Pons (tissue), 1 donor: ENCODE measurements around the gene UTY.

Experiments used
- DNase-seq: peaks from one replicate; pipeline ENCODE4 v3.0.0-alpha.2; 2016; ENCODE audit warnings: low spot score

The UTY gene

DNA sequence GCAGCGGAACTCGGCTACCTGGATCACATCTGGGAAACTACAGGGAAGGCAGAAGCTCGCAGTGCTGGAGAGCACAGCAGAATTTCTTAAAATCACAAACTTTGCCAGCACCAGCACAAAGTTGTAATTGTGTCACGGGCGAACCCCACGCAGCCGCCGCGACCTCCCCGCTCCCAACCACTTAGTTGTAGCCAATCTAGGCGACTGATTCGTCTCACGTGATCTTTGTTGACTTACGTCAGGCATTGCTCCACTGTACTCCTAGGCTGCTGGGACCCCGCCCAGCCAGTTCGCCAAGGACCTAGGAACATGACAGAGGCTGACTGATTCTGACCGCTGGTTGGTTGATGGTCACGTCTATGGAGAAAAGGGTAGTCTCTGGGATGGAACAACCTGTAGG is at the start of gene UTY:
Gene UTY (minus strand): TSS at position 206 of the 400 bp plus-strand sequence. CDS start 368 bp downstream, outside the sequence.
- DNase-seq = peak; percentile 95

GRCh38 chrY:13520474-13520873 is 40.6 kb upstream of the UTY start:
- DNase-seq = no peak

GRCh38 chrY:13501215-13501614 is 21.4 kb upstream of the UTY start:
- peak; percentile 30 for DNase-seq

DNA sequence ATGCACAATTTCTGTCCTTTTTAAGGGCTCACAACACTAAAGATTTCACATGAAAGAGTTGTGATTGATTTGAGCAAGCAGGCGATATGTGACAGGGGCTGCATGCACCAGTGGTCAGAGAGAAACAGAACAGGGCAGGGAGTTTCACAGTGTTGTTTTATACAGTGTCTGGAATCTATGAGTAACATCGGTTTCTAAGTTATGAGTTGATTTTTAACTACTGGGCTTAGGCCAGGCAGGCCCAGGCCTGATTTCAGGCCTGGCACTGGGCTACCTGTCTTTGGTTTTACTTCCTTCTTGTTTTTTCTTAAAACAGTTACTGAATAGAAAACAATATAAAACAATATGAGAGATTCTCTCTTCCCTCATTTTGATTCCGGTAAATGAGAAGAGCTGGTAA is 13.9 kb upstream of the UTY start:
- DNase-seq = no peak

- DNase-seq = no peak
These were observed 12.6 kb upstream of the UTY start for GRCh38 chrY:13492408-13492807.

DNA sequence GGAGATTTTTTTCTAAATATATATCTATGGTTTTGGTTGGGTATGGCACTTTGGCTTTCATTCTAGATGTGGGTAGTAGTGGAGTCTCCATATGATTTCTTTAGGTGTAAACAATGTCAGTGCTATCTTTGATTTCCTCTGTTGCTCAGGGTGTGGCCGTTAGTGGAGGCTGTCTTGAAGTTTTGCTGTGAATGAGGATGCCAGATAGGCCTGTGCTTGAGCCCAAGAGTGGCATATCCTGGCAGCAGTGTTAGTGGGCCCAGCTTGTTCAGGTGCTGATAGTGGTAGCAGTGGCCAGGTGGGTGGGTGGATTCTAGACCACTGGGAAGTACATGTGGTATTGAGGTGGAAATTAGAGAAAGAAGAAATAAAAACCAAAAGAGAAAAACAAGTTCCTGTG is 8.9 kb upstream of the UTY start:
- no peak for DNase-seq

DNA sequence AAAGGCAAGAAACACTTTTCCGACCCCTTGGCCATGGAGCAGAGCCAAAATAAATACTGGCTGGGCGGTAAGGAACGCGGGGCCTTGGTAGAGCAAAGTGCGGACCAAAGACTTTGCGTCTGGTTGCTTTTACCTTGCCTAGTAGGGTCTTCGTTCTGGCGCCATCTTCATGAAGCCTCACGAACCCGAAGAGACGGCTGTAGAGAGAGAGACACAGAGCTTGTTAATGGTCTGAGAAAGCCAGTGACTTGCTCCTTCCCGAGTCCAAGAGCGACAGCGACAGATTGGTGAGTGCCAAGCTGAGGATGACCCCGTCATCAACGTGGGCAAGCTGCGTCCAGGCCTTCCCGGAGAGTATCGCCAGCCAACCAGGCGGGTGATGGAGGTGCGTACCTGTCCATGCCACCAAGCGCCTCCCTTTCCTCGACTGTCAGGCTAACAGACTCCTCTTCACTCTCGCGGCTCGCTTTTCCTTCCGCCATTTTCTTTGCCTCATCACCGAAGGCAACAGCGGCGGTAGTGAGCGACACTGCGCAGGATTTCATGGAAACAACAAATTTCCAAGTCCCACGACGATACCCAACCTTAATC is 617 bp downstream of the UTY start:
- DNase-seq = peak; percentile 47

- peak; percentile 81 for DNase-seq
These were observed 1.6 kb downstream of the UTY start for GRCh38 chrY:13478126-13478785.

DNA sequence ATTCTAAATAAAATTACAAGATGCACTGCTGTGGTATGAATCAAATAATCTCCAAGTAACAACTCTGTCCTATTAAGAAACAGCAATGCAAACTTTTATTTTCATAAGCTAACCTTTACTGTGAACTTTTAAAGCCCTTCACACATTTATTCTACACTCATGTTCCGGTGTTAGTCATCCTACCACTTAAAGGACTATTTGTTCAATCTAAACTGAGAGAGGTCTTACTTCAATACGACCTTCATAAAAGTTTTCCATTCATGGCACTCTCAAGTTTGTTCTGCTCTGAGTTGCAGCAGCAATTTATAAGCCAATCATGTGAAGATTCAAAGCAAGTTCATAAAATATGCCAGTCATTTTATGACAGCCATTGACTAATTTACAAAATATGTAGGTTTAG is 4.8 kb downstream of the UTY start:
- no peak for DNase-seq

- DNase-seq = no peak
These were observed 28.3 kb downstream of the UTY start for GRCh38 chrY:13451572-13451971.

DNA sequence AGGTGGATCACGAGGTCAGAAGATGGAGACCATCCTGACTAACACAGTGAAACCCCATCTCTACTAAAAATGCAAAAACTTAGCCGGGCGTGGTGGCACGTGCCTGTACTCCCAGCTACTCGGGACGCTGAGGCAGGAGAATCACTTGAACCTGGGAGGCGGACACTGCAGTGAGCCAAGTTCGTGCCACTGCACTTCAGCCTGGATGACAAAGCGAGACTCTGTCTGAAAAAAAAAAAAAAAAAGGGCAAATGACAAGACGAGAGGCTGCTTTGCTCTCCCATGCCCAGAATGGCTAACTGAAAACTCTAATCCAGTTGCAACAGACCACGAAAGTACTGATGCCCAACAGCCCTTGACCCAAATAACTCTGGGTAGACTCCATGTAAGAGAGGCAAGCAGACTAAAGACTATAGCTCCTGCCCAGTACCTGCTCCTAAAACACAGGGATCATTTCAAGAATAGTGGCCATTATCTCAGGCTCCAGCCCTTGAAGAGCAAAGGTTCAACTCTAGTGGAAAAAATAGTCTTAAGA is 29.2 kb downstream of the UTY start:
- peak; percentile 2 for DNase-seq

GRCh38 chrY:13445566-13445965 is 34.3 kb downstream of the UTY start:
- no peak for DNase-seq

DNA sequence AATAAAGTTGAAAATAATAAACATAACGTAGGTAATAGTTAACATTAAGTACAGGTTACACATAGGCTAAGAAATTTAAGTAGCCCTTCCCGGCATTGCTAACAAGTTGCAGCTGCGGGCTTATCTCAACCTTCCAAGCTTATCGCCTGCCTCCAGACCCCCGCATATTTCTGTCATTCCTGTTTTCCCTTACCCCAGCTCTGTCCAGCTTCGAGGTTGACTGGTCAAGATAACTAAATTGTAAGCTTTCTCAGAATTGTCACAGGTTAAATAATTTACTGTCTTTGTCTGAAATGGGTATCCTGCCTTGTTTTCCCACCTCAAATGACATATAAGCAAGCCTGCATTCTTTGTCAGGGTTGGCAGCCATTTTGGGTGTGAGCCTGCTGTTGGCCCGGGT is 36.7 kb downstream of the UTY start:
- DNase-seq = no peak

DNA sequence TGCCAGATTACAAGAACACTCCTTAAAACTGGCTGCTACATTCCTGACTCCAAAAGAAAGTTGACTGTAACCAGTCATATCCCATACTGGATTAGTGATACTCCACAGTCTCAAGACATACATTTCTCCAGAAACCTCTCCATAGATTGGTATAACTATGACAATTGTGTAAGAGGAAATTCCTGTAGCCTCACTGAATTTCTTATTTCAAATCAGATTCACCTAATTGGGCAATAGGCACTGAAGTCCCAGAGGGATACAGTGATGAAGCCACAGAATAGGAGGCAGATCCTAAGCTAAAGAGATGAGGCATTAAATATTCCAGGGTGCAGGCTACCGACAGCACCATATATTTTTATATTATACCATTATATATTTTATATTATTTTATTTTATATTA is 39.0 kb downstream of the UTY start:
- no peak for DNase-seq

GRCh38 chrY:13435968-13436937 is 43.6 kb downstream of the UTY start:
- DNase-seq = peak; percentile 12

DNA sequence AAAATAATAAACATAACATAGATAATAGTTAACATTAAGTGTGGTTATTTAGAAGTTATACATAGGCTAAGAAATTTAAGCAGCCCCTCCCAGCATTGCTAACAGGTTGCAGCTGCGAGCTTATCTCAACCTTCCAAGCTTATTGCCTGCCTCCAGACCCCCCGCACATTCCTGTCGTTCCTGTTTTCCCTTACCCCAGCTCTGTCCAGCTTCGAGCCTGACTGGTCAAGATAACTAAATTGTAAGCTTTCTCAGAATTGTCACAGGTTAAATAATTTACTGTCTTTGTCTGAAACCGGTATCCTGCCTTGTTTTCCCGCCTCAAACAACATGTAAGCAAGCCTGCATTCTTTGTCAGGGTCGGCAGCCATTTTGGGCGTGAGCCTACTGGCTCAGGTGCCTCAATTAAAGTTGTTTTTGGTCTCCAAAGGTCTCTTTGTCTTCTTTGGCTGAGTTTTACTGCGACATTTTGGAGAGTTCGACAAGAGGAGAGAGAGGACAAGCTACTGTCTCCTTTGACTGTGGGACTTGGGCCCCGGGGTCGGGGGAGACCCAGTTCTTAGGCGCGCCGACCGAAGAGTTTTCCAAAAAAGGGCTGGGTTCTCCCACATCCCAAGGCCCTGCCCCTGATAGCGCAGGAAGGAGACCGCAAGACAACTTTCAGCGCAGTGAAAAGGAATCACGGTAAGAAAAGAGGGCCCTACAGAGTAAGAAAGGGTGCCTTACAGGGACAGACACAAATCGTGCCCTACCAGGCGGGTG is 44.4 kb downstream of the UTY start:
- no peak for DNase-seq

DNA sequence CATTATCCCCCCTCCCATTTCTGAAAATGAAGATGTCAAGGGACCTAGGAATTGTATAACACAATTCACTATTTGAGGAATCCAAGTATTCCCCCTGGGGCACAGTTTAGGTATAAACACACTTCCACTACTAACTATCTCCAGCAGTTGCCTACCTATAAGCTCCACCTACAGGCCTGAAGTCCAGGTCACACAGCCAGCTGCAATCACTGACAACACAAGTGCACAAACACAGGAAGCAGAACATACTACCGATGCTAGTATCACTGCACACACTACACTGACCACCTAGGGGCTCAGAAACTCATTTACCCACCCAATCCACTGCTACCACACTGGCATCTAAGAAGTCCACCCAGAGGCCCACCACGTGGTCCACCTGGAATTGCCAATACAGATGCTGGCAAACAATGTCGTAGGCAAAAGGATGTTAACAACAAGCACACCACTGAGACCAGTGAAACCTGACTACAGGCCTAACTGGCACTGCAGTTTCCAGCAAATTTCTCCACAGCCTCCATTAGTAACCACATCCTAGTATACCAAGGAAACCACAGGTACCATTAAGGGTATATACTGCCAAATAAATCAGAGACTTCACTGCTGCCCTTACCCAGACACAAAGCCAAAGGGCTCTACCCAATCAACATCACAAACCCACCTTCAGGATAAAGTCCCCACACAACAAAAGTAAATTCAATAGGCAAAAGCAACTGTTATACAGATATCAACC is 47.4 kb downstream of the UTY start:
- no peak for DNase-seq

DNA sequence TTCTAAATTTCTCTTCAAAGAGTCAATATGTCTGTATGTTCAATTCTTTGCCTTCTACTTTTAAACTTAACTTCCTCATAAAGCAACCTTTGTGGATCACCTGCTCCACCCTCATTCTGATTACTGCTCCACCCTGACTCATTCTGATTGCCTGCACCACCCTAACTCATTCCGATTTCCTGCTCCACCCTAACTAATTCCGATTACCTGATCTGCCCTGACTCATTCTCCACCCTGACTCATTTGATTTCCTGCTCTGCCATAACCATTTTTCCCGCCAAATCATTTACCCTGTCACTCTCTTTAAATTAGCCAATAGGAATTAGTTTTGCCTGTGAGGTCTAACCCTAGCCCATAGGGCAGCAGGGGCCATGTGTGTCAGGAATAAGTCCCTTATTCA is 50.3 kb downstream of the UTY start:
- DNase-seq = no peak

DNA sequence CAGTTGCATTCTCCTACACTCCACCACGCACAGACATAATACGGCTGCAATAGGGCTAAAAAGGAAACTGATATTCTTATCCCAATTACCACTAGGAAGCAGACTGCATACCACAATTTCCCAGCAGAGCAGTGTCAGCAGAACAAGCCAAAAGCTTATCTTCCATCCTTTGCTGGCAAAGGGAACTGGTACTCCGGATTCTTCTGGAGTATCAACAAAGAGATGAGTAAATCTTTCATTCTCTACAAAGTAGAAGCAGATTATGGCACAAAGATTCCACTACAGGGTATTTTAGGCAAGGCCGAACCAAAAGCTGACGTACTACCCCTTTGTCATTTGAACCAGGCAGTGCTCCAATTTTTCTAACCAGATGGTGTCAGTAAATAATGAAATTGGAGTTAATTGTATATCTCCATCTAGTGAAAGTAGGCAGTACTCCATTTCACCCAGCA is 56.5 kb downstream of the UTY start:
- peak; percentile 37 for DNase-seq

- DNase-seq = peak; percentile 5
These were observed 62.8 kb downstream of the UTY start for GRCh38 chrY:13416869-13417661.
